ENCODE data around the gene AK9.

The AK9 gene

DNA sequence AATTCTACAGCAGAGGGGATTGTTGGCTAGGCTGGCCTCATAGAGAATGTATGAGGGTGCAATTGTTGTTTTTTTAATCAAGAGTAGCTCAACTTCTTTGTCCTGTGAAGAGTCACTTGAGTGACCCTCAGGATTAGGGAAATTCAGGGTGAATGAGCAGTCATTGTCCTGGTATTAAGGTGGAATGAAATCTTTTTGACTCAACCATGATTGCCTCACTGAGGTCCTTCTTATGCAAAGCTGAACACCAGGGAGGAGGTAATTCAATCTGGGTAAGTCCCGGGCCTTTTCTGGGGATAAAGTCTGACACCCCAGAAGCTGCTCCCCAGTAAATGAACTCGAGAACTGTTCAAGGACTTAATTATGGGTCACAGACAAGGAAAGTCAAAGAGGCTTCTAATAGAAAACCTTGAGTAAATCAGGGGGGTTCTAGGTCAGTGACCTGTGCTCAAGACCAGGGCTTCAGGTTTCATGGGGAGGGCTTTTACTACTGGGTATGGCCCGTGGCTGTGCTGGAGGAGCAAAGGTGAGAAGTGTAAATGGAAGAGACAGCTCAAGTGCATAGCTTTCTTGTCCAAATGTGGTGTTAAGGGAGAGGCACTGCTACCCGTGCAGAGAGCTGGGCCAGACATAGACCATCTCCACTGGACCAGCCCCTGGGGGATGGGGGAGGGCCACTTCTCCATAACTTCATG, 182.7 kb downstream of the AK9 start:
- no peak for DNase-seq

DNA sequence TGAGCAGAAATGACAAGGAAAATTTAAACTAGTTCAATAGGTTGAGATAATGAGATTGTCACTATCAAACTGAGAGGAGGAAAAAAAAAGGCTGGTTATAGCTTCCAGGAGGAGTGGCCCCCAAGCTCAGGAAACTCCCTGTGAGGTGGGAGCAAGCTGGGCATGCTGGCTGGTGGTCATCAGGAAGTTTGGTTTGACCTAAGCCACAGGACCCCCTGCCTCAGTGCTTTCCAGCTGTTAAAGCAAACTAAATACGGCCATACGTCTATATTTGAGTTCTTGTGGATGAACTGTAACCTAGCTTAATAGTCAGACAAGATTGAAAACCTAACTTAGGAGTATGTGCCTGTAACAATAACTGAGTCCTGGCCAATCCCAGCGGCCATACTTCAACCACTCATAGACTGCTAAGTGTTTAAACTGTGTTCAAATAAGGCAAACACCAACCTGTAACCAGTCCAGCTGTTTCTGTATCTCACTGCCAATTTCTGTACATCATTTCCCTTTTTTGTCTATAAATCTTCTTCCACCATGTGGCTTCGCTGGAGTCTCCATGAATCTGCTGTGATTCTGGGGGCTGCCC, 183.4 kb downstream of the AK9 start:
- DNase-seq, result no peak

DNA sequence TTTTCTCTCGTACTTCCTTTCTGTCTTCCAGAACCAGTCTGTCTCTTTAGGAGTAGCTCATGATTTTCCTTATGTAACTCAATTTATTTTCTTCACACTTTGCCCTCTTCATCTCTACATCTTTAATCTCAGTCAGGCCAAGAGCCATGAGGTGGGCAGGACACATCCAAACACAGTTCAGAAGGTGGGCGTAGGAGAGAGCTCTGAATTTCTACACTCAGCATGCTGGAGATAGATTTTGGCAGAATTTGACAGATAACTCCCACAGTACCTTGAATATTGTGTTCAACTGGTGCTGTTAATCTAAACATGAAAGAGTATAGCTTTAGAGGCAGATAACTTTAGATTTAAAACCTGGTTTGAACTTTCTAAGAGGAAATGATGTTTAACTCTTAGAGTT, 184.2 kb downstream of the AK9 start:
- no peak for DNase-seq

DNA sequence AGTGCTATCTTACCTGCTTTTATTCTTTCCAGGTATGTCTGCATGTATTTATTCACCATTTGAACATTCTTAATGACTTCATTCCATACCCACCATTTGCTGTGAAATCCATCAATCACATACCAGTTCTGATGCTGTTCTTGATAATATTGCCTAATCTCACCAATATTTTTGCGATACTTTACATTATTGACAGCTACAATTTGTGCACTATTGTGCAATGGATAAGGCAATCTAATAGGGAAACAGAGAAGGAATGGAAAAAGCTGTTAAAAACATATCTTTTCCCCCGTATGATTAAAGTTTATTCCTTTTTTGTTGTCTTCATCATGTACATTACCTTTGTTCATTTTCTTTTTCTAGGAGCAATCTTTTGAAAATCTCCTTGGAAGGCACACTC, 184.7 kb downstream of the AK9 start:
- no peak for DNase-seq

DNA sequence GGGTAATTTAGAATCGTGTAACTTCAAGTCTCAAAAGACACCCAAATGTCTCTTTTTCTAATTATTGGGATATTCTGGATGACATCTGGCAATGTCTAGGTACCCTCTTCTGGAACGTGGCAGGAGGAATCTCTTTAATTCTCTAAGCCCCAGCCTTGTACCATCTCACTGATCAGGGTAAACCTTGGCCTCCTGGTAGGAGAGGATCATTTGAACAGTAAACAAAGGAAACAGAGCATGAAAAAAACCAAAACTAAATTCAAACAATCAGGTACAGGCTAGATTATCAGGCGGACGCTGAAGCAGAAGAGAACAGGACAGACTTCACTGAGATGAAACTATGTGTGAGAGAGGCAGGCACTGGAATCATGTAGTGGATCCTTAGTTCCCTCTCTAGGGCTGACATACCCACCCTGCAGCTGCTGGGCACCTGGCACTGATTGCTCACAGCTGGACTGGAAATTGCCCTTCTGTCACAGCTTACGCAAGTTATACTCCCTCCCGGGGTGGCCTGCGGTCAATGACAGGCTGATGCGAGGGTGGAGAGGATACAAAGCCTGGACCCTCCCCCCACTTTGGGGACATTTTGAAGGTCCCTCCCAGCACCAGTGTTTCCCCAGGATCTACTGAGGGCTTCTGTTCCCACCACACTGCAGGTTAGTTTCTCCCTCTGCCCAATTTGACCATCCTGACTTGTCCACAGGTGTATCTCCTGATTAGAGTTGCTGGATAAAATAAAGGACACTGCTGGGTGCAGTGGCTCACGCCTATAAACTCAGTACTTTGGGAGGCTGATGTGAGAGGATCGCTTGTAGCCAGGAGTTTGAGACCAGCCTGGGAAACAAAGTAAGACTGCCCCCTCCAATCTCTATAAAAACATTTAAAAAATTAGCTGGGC, 187.4 kb downstream of the AK9 start:
- DNase-seq, result no peak

DNA sequence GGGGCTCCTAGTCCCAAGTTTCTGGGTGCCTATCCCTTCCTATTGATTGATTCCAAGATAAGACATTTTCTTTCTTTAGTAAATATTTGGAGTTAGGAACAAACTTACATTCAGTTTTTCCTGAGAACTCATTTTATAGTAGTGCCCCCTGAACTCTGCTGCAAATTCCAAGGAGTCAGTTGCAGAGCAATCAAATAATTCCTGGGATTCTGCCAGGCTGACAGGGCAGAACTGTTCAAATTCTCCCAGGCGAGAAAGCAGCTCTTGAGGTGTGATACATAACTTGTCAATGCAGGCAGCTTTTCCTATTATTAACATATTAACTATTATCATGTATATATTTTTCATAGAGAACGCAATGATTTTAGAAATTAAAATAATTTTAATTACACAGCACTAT, 192.1 kb downstream of the AK9 start:
- DNase-seq, result no peak

DNA sequence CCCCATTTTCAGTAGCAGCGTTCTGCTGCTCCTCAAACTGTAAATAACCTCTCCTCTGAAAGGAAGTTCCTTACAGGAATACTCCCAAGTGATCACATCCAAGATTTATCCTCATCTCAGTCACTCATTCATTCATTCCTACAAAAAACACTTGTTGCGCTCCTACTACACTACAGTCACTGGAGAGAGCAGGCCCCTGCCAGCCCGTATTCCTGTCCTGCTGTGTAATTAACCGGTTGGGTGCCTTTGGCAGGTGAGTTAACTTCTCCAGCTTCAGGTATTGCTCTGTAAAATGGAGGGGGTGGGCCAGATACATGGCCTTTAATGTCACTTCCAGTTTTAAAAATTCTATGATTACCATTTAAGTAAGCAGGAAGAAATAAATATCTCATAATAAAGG, 192.9 kb downstream of the AK9 start:
- no peak for DNase-seq

DNA sequence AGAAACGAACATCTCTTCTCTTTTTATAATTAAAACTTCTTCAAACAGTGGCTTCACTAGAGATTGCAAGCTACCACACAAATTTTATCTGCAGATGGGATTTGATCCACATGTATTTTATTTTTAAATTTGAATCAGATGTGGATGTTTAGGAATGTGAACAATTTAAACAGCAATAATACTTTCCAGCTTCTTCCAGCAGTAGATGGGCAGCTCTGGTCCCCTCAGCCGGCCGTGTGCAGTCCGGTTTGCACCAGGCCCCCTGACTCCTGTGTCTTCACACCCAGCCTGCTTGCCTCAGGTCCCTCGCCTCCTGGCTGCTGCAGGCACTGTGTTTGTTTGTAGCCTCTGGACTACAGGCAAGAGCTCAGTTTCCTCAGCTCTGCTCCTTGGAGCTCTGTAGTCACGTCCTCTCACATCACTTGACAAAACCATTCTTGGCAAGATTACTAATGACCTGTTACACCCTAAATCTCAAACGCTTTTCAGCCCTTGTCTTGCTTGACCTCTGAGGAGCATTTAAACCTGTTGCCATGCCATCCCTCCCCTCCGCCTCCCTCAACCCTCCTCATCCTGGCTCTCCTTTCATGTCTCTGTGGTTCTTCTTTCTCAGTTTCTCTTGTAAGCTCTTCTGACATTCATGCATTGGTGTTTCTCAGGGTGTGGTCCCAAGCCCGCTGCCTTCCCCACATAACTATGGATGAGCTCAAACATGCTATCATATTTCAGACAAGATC, 194.8 kb downstream of the AK9 start:
- no peak for DNase-seq

DNA sequence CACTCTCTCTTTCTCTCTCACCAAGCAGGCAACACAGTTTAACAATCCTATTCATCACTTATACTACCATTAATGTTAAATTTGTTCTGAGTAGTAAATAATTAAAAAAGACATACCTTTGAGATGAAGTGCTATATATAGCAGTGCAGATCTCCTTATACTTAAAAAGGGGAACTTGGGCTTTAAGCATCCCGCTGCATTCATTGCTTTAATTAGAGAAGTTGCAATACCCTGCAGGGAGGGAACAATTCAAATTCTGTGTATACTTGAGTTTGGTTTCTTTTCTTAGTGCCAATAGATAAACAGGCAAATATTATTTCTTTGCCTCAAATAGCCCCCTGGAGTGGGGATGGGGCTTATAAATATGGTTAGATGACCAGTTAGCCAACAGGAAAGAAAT, 197.1 kb downstream of the AK9 start:
- no peak for DNase-seq

DNA sequence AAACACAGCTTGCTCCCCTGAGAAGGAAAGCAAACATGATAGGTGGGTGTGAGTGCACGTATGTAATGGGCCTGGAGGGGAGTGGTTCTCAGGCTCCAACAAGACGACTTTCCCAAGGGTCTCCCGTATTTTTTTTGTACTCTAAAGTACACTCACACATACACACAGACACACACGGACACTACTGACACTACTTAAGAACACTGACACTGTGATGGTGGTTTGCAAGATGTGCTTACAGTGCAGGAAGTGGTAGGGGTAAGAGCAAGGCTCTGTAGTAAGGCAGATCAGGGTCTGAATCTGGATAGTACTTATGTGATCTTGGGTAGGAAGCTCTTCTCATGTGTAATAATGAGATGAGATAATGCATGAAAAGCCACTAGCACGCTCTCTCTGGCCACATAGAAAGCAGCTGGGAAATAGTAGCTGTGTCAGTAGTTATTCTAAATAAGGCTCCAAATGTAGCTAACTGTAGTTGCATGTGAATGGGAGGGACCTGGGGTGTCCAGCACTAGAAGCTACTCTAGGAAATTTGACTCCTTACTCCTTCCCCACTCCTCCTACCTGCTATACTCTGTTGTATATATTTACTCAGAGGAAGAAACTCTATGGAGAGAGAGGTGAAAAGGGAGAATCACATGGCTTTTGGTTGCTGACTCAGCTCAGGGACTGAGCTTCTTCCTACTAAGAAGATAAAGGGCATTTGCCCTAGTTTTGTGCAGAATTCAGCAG, 199.6 kb downstream of the AK9 start:
- no peak for DNase-seq

DNA sequence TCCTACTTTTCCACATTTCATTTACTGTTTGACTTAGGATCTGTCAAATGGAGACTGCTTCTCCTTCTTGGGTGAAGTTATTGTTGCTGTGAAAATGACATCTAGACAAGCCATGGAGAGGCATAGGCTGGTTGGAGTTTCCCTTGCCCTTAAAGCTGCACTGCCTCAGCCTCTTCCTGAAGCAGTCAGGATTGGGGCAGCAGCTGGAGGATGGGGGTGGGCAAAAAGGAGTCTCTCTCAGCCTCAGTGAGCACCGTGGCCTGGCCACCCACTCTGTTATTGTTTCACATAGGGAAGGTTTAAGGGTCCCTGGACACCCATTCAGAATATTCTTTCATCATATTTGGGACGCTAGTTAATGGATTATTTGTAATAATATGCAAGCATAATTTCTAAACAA, 200.3 kb downstream of the AK9 start:
- DNase-seq, result no peak

DNA sequence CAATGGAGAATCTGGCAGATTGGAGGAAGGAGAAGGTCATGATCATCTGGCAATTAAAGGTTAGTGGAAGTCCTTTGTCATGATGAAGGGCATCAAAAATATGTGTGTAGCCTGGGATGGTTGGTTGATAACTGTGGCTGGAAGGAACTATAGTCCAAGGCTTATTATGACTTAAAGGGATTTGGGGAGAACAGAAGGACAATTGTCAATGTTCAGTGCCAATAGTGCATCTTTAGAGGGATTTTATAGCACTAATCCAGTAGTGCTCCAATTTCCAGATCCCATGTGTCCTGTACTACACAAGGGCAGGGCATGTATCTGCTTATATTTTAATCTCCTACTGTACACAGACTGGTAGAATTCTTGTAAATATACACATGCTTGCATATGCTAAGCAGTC, 203.0 kb downstream of the AK9 start:
- DNase-seq, result no peak

DNA sequence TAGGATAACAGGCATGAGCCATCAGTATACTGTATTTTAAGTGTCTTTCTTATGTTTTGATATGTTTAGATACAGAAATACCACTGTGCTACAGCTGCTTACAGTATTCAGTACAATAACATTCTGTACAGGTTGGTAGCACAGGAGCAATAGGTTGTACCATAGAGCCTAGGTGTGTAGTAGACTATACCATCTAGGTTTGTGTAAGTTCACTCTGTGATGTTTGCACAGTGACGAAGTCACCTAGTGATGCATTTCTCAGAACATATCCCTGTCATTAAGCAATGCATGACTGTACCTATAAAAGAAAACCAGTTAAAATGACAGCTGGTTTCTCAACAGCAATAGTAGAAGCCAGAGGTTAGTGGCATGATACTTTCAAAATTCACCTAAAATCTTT, 204.9 kb downstream of the AK9 start:
- DNase-seq, result no peak

DNA sequence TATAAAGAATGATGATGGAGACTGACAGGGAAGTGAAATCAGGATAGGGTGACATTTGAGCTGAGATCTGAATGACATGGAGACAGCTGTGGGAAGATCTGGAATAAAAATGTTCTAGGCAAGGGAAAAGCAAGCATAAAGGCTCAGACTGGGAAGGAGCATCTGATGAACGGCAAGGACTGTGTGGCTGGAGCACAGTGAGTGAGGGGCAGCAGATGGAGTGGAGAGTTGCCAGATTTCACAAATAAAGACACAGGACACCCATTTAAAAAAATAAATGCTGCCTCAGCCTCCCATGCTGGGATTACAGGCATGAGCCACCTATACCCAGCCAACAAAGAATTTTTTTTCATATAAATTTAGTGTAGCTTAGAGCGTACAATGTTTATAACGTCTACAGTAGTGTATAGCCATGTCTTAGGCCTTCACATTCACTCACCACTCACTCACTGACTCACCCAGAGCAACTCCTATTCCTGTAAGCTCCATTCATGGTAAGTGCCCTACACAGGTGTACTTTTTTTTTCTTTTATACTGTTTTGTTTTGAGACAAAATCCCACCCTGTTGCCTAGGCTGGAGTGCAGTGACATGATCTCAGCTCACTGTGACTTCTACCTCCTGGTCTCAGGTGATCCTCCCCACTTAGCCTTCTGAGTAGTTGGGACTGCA, 205.6 kb downstream of the AK9 start:
- DNase-seq, result no peak

DNA sequence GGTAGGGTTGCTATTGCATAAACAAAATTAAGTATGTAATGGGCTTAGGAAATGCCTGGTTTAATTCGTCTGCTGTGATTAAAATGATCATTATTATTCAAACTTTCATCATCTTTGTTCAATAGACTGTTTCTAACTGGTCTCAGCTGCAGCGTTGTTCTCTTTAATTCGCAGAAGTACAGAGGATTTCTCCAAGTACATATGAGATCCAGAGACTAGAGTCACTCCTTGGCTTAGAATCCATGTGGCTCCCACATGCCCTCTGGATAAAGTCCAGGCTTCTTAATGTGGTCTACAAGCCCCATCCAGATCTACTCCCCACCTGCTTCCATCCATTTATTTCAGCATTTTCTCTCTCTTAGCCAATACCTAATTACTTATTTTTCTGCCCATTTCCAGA, 206.9 kb downstream of the AK9 start:
- DNase-seq, result no peak

DNA sequence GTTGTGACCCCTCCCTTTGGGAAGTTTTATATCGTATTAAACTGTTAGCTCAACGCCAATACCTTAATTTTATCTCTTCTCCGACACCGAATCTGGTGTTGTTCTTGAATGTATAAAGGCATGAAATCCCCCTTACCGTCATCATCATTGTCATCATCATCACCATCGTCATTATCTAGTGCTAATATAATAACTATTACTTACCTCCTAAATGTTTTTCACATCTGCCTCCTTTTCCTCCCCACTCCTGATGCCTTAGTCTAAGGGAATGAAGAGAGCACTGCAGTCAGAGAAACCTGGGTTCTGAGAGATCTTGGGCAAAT, 207.3 kb downstream of the AK9 start:
- no peak for DNase-seq

DNA sequence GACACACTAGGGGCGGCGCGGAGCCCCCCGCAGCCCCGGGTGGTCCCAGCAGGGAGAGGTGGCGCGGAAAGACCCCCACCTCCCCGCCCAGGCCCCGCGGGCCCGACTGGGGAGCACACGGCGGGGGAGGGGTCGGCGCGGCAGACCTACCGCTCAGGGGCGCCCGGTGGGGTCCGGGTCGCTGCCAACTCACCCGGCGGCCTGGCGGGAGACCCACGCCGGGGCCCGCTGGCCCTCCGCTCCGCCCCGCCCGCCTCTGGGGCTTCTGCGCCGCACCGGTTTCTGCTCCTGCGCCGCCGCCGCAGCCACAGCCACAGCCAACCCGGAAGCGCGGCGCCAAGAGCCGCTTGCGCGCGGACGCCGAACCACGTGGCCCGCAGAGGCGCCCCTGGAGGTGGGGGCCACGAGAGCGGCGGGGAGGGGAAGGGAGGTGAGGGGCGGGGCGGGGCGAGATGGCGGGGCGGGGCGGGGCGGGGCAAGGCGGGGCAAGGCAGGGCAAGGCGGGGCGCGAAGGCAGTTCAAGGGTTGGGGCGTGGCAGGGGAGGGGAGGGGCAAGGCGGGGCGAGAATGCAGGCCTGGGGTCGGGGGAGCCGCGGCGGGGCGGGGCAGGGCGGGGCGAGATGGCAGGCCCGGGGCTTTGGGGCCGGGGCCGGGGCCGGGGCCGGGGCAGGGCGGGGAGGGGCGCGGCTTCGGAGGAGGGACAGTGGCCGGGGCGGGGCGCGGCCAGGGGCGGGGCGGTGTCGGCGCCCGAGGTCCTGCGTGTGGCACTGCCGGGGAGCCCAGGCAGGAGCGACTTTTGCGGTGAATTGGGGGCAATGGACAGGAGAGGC, 207.9 kb downstream of the AK9 start, which contains the start of gene ZBTB24:
ZBTB24 (minus strand) TSS at position 315 of the 830 bp plus-strand sequence. CDS start 1,193 bp downstream, outside the sequence.
- peak; percentile 92 for DNase-seq

DNA sequence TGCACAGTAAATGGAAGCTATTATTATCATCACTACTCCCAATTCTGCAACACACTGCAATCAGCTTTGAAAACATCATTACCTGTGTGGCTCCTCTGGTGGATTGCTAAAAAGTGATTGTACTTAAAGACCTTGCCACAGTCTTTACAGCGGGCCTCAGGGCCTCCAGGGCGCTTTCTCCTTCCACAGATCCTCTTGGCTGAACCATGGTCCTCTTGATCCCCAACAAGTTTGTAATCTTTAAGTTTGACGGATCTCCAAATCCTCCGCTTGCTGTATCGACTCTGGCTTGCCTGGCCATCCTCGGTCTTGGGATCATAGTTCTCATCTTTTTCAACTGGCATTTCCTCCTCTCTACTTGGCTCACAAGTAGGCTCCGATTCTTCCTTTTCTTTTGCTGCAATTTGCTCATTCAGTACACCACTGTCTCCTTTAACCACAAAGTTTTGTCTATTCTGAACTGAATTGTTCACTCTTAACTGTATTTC, 210.0 kb downstream of the AK9 start:
- DNase-seq, result no peak

DNA sequence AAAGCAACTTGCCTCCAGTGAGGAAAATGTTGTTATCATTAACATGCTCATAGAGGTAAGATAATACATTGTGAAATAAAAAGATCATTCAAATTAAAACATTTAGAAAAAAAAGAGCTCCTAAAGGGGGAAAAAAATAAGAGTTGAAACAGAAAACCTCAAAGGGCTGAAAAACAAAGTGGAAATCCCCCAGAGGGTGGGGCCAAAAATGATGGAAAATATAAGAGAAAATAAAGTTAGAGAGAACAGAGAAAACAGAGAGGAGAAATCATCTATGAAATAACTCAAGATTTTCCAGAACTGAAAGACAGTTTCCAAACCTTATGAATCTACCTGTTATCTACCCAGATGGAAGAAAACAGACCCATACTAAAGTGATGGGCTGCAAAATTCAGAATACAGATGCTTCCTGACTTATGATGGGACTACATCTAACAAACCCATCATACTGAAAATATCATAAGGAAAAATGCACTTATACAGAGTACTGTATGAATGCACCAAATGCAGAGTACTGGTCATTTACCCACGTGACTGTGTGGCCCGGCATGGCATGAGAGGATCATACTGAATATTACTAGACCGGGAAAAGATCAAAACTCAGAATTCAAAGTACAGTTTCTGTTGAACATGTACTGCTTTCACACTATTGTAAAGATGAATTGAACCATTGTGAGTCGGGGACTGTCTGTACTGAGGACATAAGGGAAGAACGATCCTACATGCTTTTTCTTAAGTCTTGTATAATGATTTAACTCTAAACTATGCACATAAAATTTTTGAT, 212.0 kb downstream of the AK9 start:
- no peak for DNase-seq

DNA sequence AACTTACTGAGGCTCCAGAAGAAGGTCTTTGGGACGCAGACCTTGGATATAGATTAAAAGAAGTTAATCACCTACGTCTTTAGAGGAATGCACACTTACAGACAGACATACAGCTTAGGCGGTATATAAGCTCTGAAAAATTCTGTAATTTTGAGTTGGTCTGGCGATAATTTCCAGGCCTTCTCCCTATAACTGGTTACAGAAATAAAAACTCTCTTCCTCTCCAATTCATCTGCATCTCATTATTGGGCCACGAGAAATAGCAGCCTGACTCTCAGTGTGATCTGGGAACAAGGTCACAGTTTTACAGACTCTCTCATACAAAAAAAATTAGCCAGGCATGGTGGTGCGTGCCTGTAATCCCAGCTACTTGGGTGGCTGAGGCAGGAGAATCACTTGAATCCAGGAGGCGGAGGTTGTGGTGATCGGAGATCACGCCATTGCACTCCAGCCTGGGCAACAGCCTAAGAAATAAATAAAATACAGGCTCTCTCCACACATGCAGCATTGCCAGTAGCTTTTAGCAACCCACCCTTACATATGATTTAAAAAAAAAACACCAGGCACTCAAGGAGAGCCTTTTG, 212.7 kb downstream of the AK9 start:
- no peak for DNase-seq
